H1 (cell line): ENCODE data around the gene DFFB. TPM values are rescaled to one million over a fixed set of nuclear protein-coding genes. Genes with fewer than 3 reads are reported as not detected.

ENCODE experiments used
- CTCF ChIA-PET: fragments of 300-600 bp; sonication (Branson Sonifier 250); formaldehyde crosslinking; loops from one replicate; lab custom pipeline; 2021; ENCODE audit not compliant: partially characterized antibody; lab: Charles Lee
- POLR2A ChIA-PET: fragments of 300-600 bp; sonication (Branson Sonifier 250); formaldehyde crosslinking; loops from one replicate; lab custom pipeline; 2021; ENCODE audit warnings: inconsistent platforms; ENCODE audit not compliant: partially characterized antibody; lab: Charles Lee
- DNase-seq, 2 experiments: peaks; one replicate each; pipeline versions ENCODE4 v3.0.0 to v3.0.0-alpha.2; 2010 to 2022; ENCODE audit warnings: low spot score in 2 of 2, low read depth in 1 of 2, mixed read lengths in 1 of 2
- FAIRE-seq: peaks from 2 replicates; lab custom pipeline; 2011; peaks lifted over from hg19 to GRCh38; lab: Jason Lieb, UNC
- H2AFZ ChIP-seq: 2 replicates; pipeline ENCODE4 v1.8.1; 2012; ENCODE audit warnings: low read length, inconsistent platforms
- H2AK5ac ChIP-seq: 2 replicates; pipeline ENCODE4 v1.6.1; 2013; ENCODE audit warnings: low read depth, low read length
- H2BK120ac ChIP-seq: replicated peaks from 2 replicates; pipeline ENCODE3; 2013; ENCODE audit warnings: low read depth, low read length, inconsistent platforms
- H2BK12ac ChIP-seq: 2 replicates; pipeline ENCODE4 v1.6.1; 2013; ENCODE audit warnings: low read depth, low read length
- H2BK15ac ChIP-seq: 2 replicates; pipeline ENCODE4 v1.6.1; 2013; ENCODE audit warnings: low read length
- H2BK20ac ChIP-seq: 2 replicates; pipeline ENCODE4 v1.6.1; 2013; ENCODE audit warnings: low read length
- H2BK5ac ChIP-seq: 2 replicates; pipeline ENCODE4 v1.6.1; 2013; ENCODE audit warnings: low read depth, low read length
- H3K14ac ChIP-seq: 2 replicates; pipeline ENCODE4 v1.6.1; 2013; ENCODE audit warnings: inconsistent platforms; ENCODE audit not compliant: insufficient read length
- H3K18ac ChIP-seq: 2 replicates; pipeline ENCODE4 v1.6.1; 2013; ENCODE audit warnings: low read length; ENCODE audit errors: extremely low read depth
- H3K23ac ChIP-seq: 2 replicates; pipeline ENCODE4 v1.6.1; 2013; ENCODE audit warnings: inconsistent platforms; ENCODE audit not compliant: insufficient read length
- H3K23me2 ChIP-seq: 2 replicates; pipeline ENCODE4 v1.6.1; 2013; ENCODE audit warnings: low read depth, low read length
- H3K27ac ChIP-seq: 2 replicates; pipeline ENCODE4 v1.6.1; 2011; ENCODE audit warnings: low read depth, low read length, inconsistent platforms
- H3K27me3 ChIP-seq, 4 experiments: replicated peaks in 1 of 4; 1 replicate in 1 of 4; 2 replicates in 3 of 4; pipeline versions ENCODE4 v1.6.1 to v1.8.1; 2011 to 2013; ENCODE audit warnings: low read length in 3 of 4, mild to moderate bottlenecking in 3 of 4, inconsistent platforms in 2 of 4, mixed read lengths in 2 of 4, moderate library complexity in 1 of 4; ENCODE audit not compliant: control insufficient read depth in 3 of 4, insufficient read depth in 3 of 4; ENCODE audit errors: extremely low read depth in 1 of 4
- H3K36me3 ChIP-seq, 4 experiments: 2 replicates each; pipeline versions ENCODE4 v1.6.1 to v1.8.1; 2011 to 2013; ENCODE audit warnings: mild to moderate bottlenecking in 4 of 4, low read length in 3 of 4, moderate library complexity in 2 of 4, control low read depth in 1 of 4, inconsistent platforms in 1 of 4; ENCODE audit not compliant: insufficient read depth in 4 of 4, control insufficient read depth in 2 of 4
- H3K4ac ChIP-seq: replicated peaks from 2 replicates; pipeline ENCODE3; 2013; ENCODE audit warnings: low read length, low read depth, mixed read lengths, inconsistent platforms; ENCODE audit not compliant: insufficient read length
- H3K4me1 ChIP-seq, 4 experiments: replicated peaks in 1 of 4; 1 replicate in 1 of 4; 2 replicates in 3 of 4; pipeline versions ENCODE4 v1.6.1 to v1.8.1; 2011 to 2013; ENCODE audit warnings: low read length in 3 of 4, inconsistent platforms in 2 of 4, mixed read lengths in 1 of 4; ENCODE audit not compliant: insufficient read depth in 4 of 4, control insufficient read depth in 3 of 4
- H3K4me2 ChIP-seq, 2 experiments: 2 replicates each; pipeline versions ENCODE4 v1.6.1 to v1.8.1; 2011 to 2013; ENCODE audit warnings: low read depth in 2 of 2, low read length in 2 of 2, control low read depth in 1 of 2, inconsistent platforms in 1 of 2, mild to moderate bottlenecking in 1 of 2; ENCODE audit not compliant: insufficient read depth in 1 of 2
- H3K4me3 ChIP-seq, 4 experiments: fragments of 200-600, 300-600 bp in 1 of 4; sonication (generic), shearing (Covaris generic), sonication (Bioruptor Twin) in 1 of 4; 2 replicates each; pipeline versions ENCODE4 v1.5.1 to v1.8.1; 2011 to 2016; ENCODE audit warnings: low read length in 4 of 4, low read depth in 3 of 4, control low read depth in 2 of 4, inconsistent platforms in 2 of 4, mild to moderate bottlenecking in 2 of 4, mixed read lengths in 1 of 4, moderate library complexity in 1 of 4; ENCODE audit not compliant: insufficient read depth in 2 of 4; ENCODE audit errors: extremely low read depth in 1 of 4
- H3K56ac ChIP-seq: replicated peaks from 2 replicates; pipeline ENCODE3; 2013; ENCODE audit warnings: low read depth, mild to moderate bottlenecking, mixed read lengths, low read length, inconsistent platforms; ENCODE audit not compliant: insufficient read length
- H3K79me1 ChIP-seq: 2 replicates; pipeline ENCODE4 v1.6.1; 2013; ENCODE audit warnings: low read depth, low read length, control low read depth
- H3K79me2 ChIP-seq, 2 experiments: 2 replicates each; pipeline versions ENCODE4 v1.6.1 to v1.8.1; 2012 to 2013; ENCODE audit warnings: low read length in 2 of 2, mild to moderate bottlenecking in 2 of 2, inconsistent platforms in 1 of 2; ENCODE audit not compliant: insufficient read depth in 2 of 2, control insufficient read depth in 1 of 2
- H3K9ac ChIP-seq, 4 experiments: replicated peaks in 1 of 4; 1 replicate in 1 of 4; 2 replicates in 3 of 4; pipeline versions ENCODE4 v1.6.1 to v1.8.1; 2011 to 2013; ENCODE audit warnings: low read depth in 3 of 4, low read length in 3 of 4, control low read depth in 2 of 4, mild to moderate bottlenecking in 2 of 4, moderate library complexity in 2 of 4, inconsistent platforms in 1 of 4; ENCODE audit errors: extremely low read depth in 1 of 4
- H3K9me3 ChIP-seq, 2 experiments: 2 replicates each; pipeline versions ENCODE4 v1.6.1 to v1.8.1; 2012 to 2013; ENCODE audit warnings: mild to moderate bottlenecking in 2 of 2, moderate library complexity in 2 of 2, control low read depth in 1 of 2, inconsistent platforms in 1 of 2, low read depth in 1 of 2, low read length in 1 of 2, mixed read lengths in 1 of 2; ENCODE audit not compliant: insufficient read depth in 2 of 2
- H4K20me1 ChIP-seq, 2 experiments: replicated peaks in 1 of 2; 2 replicates each; pipeline versions ENCODE3 to v1.8.1; 2011 to 2013; ENCODE audit warnings: inconsistent platforms in 2 of 2, low read length in 2 of 2, mild to moderate bottlenecking in 1 of 2; ENCODE audit not compliant: insufficient read depth in 2 of 2, control insufficient read depth in 1 of 2
- H4K5ac ChIP-seq: 2 replicates; pipeline ENCODE4 v1.6.1; 2013; ENCODE audit warnings: low read length, low read depth, mixed read lengths, inconsistent platforms; ENCODE audit not compliant: insufficient read length
- H4K8ac ChIP-seq: 2 replicates; pipeline ENCODE4 v1.8.0; 2013; ENCODE audit warnings: mild to moderate bottlenecking, moderate library complexity, low read length, inconsistent platforms; ENCODE audit not compliant: insufficient read depth; ENCODE audit errors: extremely low read depth
- H4K91ac ChIP-seq: replicated peaks from 2 replicates; pipeline ENCODE3; 2013; ENCODE audit warnings: low read length, mixed read lengths, inconsistent platforms; ENCODE audit not compliant: insufficient read length
- ASH2L ChIP-seq: fragments of 200-600, 300-600 bp; sonication (generic); IDR thresholded peaks from one replicate; pipeline ENCODE4 v1.7.1; 2017; ENCODE audit warnings: low read length
- CBX5 ChIP-seq: fragments of 300-800, 300-1000 bp; sonication (generic); IDR thresholded peaks from 2 replicates; pipeline ENCODE4 v1.7.1; 2016; ENCODE audit warnings: antibody characterized with exemption, low read length, low read depth
- CREB1 ChIP-seq: IDR thresholded peaks from 2 replicates; pipeline ENCODE4 v1.6.1; 2012; ENCODE audit warnings: inconsistent platforms
- EGR1 ChIP-seq: IDR thresholded peaks from 2 replicates; pipeline ENCODE4 v1.6.1; 2011; ENCODE audit warnings: low read depth, low read length, borderline replicate concordance
- GTF2F1 ChIP-seq: IDR thresholded peaks from 2 replicates; pipeline ENCODE4 v1.6.1; 2012; ENCODE audit warnings: low read depth, low read length, improper control_type of control experiment, borderline replicate concordance
- HDAC2 ChIP-seq, 2 experiments: fragments of 300-600 bp in 1 of 2; sonication (generic) in 1 of 2; IDR thresholded peaks; 2 replicates each; pipeline ENCODE4 v1.6.1; 2011 to 2012; ENCODE audit warnings: low read depth in 2 of 2, low read length in 2 of 2, mild to moderate bottlenecking in 2 of 2, moderate library complexity in 2 of 2, borderline replicate concordance in 1 of 2, inconsistent platforms in 1 of 2
- MAFK ChIP-seq: IDR thresholded peaks from 2 replicates; pipeline ENCODE4 v1.6.1; 2012; ENCODE audit warnings: low read depth, mild to moderate bottlenecking, improper control_type of control experiment, low read length
- POU5F1 ChIP-seq: IDR thresholded peaks from 2 replicates; pipeline ENCODE4 v1.6.1; 2011; ENCODE audit warnings: low read depth, mild to moderate bottlenecking, low read length, moderate library complexity
- RAD21 ChIP-seq, 2 experiments: IDR thresholded peaks in 1 of 2; conservative IDR thresholded peaks in 1 of 2; 2 replicates each; pipeline ENCODE4 v1.6.1; 2011; ENCODE audit warnings: low read depth in 2 of 2, low read length in 2 of 2, improper control_type of control experiment in 1 of 2, inconsistent platforms in 1 of 2, mild to moderate bottlenecking in 1 of 2, moderate library complexity in 1 of 2
- SIX5 ChIP-seq: IDR thresholded peaks from 2 replicates; pipeline ENCODE4 v1.6.1; 2011; ENCODE audit warnings: mild to moderate bottlenecking, low read depth, low read length
- TCF12 ChIP-seq: IDR thresholded peaks from 2 replicates; pipeline ENCODE4 v1.6.1; 2011; ENCODE audit warnings: low read depth, mild to moderate bottlenecking, low read length
- WGBS, 2 experiments: shearing (Covaris generic) in 1 of 2; methylation state at CpG; one replicate each; pipeline versions ENCODE4 v1.1.6 to v1.1.7; 2013 to 2015; ENCODE audit warnings: low lambda C conversion rate in 2 of 2, mixed read lengths in 2 of 2, inconsistent platforms in 1 of 2, low coverage in 1 of 2, missing lambda C conversion rate in 1 of 2; ENCODE audit not compliant: insufficient replicate concordance in 2 of 2, insufficient coverage in 1 of 2, insufficient read length in 1 of 2; ENCODE audit errors: extremely low coverage in 1 of 2, missing lambda C conversion rate in 1 of 2; 5-methylcytosine and 5-hydroxymethylcytosine counted together
- polyA plus RNA-seq, 7 experiments: library from polyadenylated mRNA; depleted of rRNA in 3 of 7; stranded (reverse) in 5 of 7; unstranded in 2 of 7; fragments of >200 nt in 5 of 7; fragments of 200-250 nt in 2 of 7; gene quantifications; 1 replicate in 5 of 7; 2 replicates in 1 of 7; 4 replicates in 1 of 7; pipeline versions ENCODE4 v1.2.1 to v1.2.3, GENCODE V29; 2011 to 2013; ENCODE audit warnings: missing spikeins in 2 of 7, mixed read lengths in 2 of 7
- total RNA-seq: library from RNA; stranded (reverse); fragmentation: NEBNext Ultra II Directional; extraction: Animal tissue kit (Norgen Biotek cat#: 25700); gene quantifications from 2 replicates; pipeline ENCODE4 v1.2.1, GENCODE V29; 2021
- TF ChIP-seq, protein P1 (sequence below), 3 experiments: IDR thresholded peaks; 1 replicate in 2 of 3; 2 replicates in 1 of 3; pipeline versions ENCODE4 v1.5.1 to v1.6.1; 2011; ENCODE audit warnings: low read length in 3 of 3, mild to moderate bottlenecking in 3 of 3, inconsistent platforms in 2 of 3, low read depth in 1 of 3, moderate library complexity in 1 of 3; ENCODE audit not compliant: insufficient read depth in 1 of 3; ENCODE audit errors: control extremely low read depth in 1 of 3

Gene DFFB
- total and polyA plus RNA-seq, 2 of the 8 experiments (the other 6 are each of a cell fraction or from before 2014, with no cell fraction given) = 8.6 to 11.9 TPM

DNA sequence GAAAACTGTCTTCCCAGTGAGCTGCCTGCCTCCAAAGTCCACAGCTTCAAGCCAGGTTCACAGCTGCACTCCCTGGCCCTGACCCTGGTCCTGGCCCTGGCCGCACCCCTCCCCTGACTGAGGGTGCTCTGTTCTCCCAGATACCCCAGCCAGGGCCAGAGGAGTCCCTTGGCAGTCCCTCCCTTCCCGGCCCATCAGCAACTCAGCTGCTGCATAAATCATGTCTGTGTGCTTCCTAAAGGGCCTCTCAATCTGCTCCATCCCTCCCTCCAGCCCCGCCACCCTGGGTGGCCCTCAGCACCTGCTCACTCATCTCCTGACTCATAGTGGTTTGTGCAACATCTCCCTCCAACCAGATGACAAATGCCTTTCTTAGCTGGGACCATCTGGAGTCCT, 67.5 kb downstream of the DFFB start:
- POLR2A ChIA-PET = no interaction called here
- CTCF ChIA-PET = no interaction called here
- no peak overlapping the region for H3K14ac ChIP-seq
- TF ChIP-seq, protein P1, sequence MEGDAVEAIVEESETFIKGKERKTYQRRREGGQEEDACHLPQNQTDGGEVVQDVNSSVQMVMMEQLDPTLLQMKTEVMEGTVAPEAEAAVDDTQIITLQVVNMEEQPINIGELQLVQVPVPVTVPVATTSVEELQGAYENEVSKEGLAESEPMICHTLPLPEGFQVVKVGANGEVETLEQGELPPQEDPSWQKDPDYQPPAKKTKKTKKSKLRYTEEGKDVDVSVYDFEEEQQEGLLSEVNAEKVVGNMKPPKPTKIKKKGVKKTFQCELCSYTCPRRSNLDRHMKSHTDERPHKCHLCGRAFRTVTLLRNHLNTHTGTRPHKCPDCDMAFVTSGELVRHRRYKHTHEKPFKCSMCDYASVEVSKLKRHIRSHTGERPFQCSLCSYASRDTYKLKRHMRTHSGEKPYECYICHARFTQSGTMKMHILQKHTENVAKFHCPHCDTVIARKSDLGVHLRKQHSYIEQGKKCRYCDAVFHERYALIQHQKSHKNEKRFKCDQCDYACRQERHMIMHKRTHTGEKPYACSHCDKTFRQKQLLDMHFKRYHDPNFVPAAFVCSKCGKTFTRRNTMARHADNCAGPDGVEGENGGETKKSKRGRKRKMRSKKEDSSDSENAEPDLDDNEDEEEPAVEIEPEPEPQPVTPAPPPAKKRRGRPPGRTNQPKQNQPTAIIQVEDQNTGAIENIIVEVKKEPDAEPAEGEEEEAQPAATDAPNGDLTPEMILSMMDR (IDR thresholded peaks at IDR 0.05; ENCODE audit: control extremely low read depth in 1 of 3, insufficient read depth in 1 of 3, low read depth in 1 of 3, low read length in 3 of 3) = no peak
- TF ChIP-seq ASH2L = no peak
- TF ChIP-seq POU5F1 = no peak
- no peak for TF ChIP-seq MAFK
- TF ChIP-seq SIX5 = no peak
- TF ChIP-seq CBX5 = no peak
- no peak for TF ChIP-seq HDAC2 (IDR thresholded peaks at IDR 0.05; ENCODE audit: borderline replicate concordance in 1 of 2, low read depth in 2 of 2, low read length in 2 of 2)
- TF ChIP-seq RAD21 (IDR thresholded peaks at IDR 0.05 in 1 of 2, conservative IDR thresholded peaks at IDR 0.05 in 1 of 2; ENCODE audit: low read depth in 2 of 2, low read length in 2 of 2) = no peak
- no peak for TF ChIP-seq GTF2F1
- TF ChIP-seq TCF12 = no peak
- TF ChIP-seq CREB1 = no peak
- no peak for TF ChIP-seq EGR1

More for the DNA sequence above, 67.5 kb downstream of the DFFB start:
- Histone ChIP-seq H3K79me2 (no peaks in the 10 kb centered on the region), H3K18ac (no peak overlapping the region), H2BK120ac (no peak overlapping the region), H4K5ac (no peak overlapping the region), H3K4me2 (no peak overlapping the region), H3K79me1 (peaks cover 2% of the 10 kb centered on the region; the same call in 1 of the 2 replicates), H4K20me1 (peaks cover 0 to 6% of the 10 kb centered on the region in 2 experiments), H3K27ac (no peak overlapping the region), H2AK5ac (no peak overlapping the region), H2BK15ac (no peak overlapping the region), H3K4me1 (peaks cover 0 to 3% (median 0%) of the 10 kb centered on the region in 4 experiments; a peak in 1 of 7 replicates), H3K9ac (no peak overlapping the region), H2AFZ (no peak overlapping the region), H3K23me2 (peaks cover 11% of the 10 kb centered on the region; the same call in 1 of the 2 replicates), H3K4me3 (no peak overlapping the region), H2BK20ac (no peak overlapping the region), H2BK5ac (no peak overlapping the region), H4K8ac (no peak overlapping the region), H3K23ac (no peak overlapping the region), H4K91ac (no peak overlapping the region), H3K56ac (no peak overlapping the region), H2BK12ac (0 out of 2 replicates have a peak overlapping the region, but pooled peaks have one; percentile 17), H3K27me3 (peaks cover 0 to 4% (median 0%) of the 10 kb centered on the region in 4 experiments; a peak in 1 of 7 replicates), H3K4ac (no peak overlapping the region), H3K9me3 (no peaks in the 10 kb centered on the region), H3K36me3 (no peaks in the 10 kb centered on the region; a peak in 1 of 8 replicates)
- 79% methylated on average over 3 of the region's 3 CpGs; no CpG with 5 or more reads in 1 of the 2 experiments for WGBS, 2 experiments
- FAIRE-seq (no peak), DNase-seq (no peak)
